ENCODE results near the gene RIPOR2. TPM values are rescaled to one million over a fixed set of nuclear protein-coding genes. Genes with fewer than 3 reads are reported as not detected.

Gene RIPOR2
- total and polyA plus RNA-seq, 2 donors from 2014 or later: 1.7 to 24.2 TPM

- Histone ChIP-seq H3K9me3 (ENCODE audit: control insufficient read depth in 2 of 3, insufficient read depth in 1 of 3, low read length in 3 of 3) (no peaks in the 10 kb centered on the region), H3K27me3 (ENCODE audit: control insufficient read depth, insufficient read depth, low read length) (no peaks in the 10 kb centered on the region), H3K9ac (ENCODE audit: low read length in 3 of 3) (no peak overlapping the region), H3K36me3 (ENCODE audit: control insufficient read depth in 2 of 3, insufficient read depth in 3 of 3, low read length in 3 of 3) (no peaks in the 10 kb centered on the region), H3K27ac (ENCODE audit: low read depth in 2 of 2, low read length in 2 of 2) (no peak overlapping the region), H3K4me3 (ENCODE audit: low read length in 3 of 3) (no peak overlapping the region), H3K4me1 (ENCODE audit: control insufficient read depth in 2 of 3, insufficient read depth in 2 of 3, low read depth in 1 of 3, low read length in 3 of 3) (no peaks in the 10 kb centered on the region)
- DNase-seq: peak in 1 of 5 donors; percentile 16
- TF ChIP-seq CTCF (IDR thresholded peaks at IDR 0.05; ENCODE audit: borderline replicate concordance, extremely low read depth, insufficient read depth): no peak
- intact Hi-C loops (cut with DNase I): no loop called here
- FAIRE-seq: no peak
These were observed 60.2 kb downstream of the RIPOR2 start for GRCh38 chr6:24875534-24875901.

DNA sequence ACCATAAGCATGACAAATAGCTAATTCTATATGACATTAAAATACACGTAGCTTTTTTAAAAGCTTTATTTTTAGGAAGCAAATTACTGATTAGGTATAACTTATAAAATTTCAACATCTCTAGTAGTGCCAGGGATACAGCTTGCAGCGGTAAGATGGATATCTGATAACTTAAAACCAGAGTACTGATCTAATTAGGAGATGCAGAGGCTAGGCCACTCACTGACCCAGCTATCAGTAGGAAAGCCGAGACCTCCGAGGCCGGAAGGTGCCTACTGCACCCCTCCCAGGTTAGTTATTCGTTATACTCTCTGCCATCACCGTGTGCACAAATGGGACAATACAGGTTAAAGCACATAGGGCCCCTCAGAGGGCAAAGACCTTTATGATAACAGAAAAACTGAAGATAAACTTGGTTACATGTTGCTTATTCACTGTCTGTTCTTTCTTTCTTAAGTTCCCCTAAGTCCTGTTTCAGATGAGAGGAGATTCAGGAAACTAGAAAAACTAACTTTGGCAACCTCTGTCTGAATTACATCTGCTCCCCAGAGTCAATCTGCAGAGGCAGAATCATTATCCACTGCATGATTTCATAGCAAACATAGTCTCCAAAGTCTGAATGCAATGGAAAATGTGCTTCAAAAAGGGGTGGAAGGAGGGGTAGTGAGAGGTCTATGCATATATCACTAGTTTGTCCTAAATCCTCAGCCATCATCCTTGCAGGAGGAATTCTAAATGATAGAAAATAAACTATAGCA, 60.8 kb downstream of the RIPOR2 start:
- intact Hi-C loops (cut with DNase I): no loop called here

DNA sequence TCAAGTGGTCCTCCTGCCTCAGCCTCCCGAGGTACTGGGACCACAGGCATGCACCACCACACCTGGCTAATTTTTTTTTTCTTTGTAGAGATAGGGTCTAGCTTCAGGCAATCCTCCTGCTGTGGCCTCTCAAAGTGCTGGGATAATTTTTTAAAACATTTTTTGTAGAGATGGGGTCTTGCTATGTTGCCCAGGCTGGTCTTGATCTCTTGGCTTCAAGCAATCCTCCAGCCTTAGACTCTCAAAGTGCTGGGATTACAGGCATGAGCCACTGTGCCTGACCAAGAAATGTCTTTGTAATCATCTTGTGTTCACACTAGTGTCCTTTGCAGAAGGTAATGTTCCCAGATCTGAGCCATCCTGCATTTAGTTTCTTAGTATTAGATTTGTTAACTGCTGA, 61.6 kb downstream of the RIPOR2 start:
- H3K9ac ChIP-seq (ENCODE audit: low read length in 3 of 3): no peak overlapping the region
- intact Hi-C loops (cut with DNase I): no loop called here

More for the DNA sequence above, 60.8 kb downstream of the RIPOR2 start:
- Histone ChIP-seq H3K27ac (ENCODE audit: low read depth in 2 of 2, low read length in 2 of 2) (no peak overlapping the region), H3K9me3 (ENCODE audit: control insufficient read depth in 2 of 3, insufficient read depth in 1 of 3, low read length in 3 of 3) (no peaks in the 10 kb centered on the region), H3K9ac (ENCODE audit: low read length in 3 of 3) (no peak overlapping the region), H3K4me1 (ENCODE audit: control insufficient read depth in 2 of 3, insufficient read depth in 2 of 3, low read depth in 1 of 3, low read length in 3 of 3) (no peaks in the 10 kb centered on the region), H3K27me3 (ENCODE audit: control insufficient read depth, insufficient read depth, low read length) (no peaks in the 10 kb centered on the region), H3K36me3 (ENCODE audit: control insufficient read depth in 2 of 3, insufficient read depth in 3 of 3, low read length in 3 of 3) (no peaks in the 10 kb centered on the region), H3K4me3 (ENCODE audit: low read length in 3 of 3) (no peak overlapping the region)
- DNase-seq (no peak), FAIRE-seq (no peak)
- no peak for TF ChIP-seq CTCF (IDR thresholded peaks at IDR 0.05; ENCODE audit: borderline replicate concordance, extremely low read depth, insufficient read depth)

More for the DNA sequence above, 61.6 kb downstream of the RIPOR2 start:
- no peaks in the 10 kb centered on the region for H3K4me1 ChIP-seq (ENCODE audit: control insufficient read depth in 2 of 3, insufficient read depth in 2 of 3, low read depth in 1 of 3, low read length in 3 of 3)
- no peaks in the 10 kb centered on the region for H3K27me3 ChIP-seq (ENCODE audit: control insufficient read depth, insufficient read depth, low read length)
- H3K36me3 ChIP-seq (ENCODE audit: control insufficient read depth in 2 of 3, insufficient read depth in 3 of 3, low read length in 3 of 3): no peaks in the 10 kb centered on the region
- no peak overlapping the region for H3K4me3 ChIP-seq (ENCODE audit: low read length in 3 of 3)
- no peak for DNase-seq
- no peak for FAIRE-seq
- no peaks in the 10 kb centered on the region for H3K9me3 ChIP-seq (ENCODE audit: control insufficient read depth in 2 of 3, insufficient read depth in 1 of 3, low read length in 3 of 3)
- no peak for TF ChIP-seq CTCF (IDR thresholded peaks at IDR 0.05; ENCODE audit: borderline replicate concordance, extremely low read depth, insufficient read depth)
- no peak overlapping the region for H3K27ac ChIP-seq (ENCODE audit: low read depth in 2 of 2, low read length in 2 of 2)
